8988T (cell line): ENCODE results near the gene IDI2.

Experiments used
- DNase-seq: peaks from one replicate; pipeline ENCODE4 v3.0.0; 2011

Gene IDI2

DNA sequence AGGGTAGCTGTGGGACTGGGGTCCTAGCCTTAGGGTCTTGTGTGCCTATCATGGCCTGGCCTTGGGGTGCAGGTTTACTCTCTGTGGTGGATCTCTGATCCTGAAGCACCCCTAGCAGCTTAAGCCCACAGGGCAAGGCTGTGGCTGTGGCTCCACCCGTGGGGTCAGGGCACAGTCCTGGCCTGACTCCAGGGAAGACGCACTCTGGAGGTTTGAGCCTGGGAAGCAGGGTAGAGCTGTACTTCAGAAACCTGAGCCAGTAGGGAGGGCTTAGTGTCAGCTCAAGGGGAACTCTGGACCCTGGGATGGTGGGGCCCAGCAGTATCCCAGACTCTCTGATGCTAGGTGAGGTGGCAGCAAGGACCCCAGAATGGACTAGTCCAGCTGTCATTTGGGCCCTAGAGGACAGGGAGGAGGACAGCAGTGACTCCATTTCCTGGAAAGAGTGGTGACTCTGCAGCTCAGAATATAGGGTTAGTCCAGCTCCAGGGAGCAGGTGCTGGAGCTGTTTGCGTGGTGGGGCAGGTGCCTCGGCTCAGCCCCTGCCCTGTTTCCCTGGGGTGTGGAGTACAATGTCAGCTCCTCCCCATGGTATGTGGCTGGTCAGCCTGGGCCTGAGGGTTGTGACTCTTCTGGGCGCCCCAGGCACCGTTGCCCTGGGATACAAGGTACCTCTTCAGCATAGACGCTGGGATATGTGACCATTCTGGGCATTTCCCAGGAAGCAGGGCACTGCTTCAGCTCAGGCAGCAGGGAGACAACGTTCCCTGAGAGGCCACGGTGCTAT lies 21.6 kb downstream of the IDI2 start:
- no peak for DNase-seq

DNA sequence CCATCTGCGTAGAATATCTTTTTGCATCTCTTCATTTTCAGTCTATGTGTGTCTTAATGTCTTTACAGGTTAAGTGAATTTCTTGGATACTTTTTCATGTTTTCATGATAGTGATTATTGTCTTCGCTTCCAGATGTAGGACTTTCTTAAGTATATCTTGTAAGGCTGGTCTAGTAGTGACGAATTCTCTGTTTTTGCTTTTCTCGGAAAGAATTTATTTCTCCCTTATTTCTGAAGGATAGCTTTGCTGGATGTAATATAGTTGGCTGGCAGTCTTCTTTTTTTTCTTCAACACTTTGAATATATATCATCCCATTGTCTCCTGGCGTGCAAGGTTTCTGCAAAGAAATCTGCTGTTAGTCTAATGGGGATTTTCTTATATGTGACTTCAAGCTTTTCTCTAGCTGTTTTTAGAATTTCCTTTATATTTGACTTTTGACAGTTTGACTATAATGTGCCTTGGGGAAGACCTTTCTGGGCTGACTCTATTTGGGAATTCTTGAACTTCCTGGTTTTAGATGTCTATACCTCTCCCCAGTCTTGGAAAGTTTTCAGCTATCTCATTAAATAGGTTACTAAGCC lies 23.1 kb downstream of the IDI2 start:
- DNase-seq, result no peak

DNA sequence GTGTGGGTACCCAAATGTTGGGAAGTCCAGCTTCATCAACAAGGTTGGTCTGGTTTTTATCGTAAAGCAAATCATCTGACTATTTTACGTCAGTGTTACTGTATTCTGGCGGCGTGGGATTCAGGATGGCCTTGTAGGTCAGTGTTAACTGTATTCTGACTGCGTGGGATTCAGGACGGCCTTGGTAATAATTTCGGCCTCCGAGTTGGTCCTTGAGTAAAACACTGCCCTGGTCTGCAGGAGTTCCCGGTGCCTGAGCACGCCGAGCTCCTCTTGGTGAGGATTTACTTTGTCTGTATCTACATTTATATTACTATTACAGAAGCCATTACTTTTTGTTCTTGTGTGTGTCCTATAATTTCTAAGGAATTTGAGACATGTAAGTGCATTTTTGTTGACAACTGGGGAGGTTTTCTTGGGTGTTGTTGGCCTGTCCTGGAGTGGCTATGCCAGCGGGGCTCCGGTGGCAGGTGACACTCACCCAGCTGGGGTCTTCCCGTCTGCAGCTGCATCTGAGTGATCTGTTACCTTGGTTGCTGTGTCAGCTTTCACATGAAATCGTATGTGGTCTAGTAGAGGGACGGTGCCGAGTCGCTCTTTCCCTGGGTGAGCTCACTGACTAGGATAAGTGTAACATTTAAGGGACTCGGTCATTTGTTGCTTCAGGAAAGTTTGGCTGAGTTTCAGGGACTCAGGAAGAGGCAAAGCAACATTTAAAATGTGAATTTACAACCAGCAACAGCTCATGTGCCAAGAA lies 28.2 kb downstream of the IDI2 start:
- no peak for DNase-seq

DNA sequence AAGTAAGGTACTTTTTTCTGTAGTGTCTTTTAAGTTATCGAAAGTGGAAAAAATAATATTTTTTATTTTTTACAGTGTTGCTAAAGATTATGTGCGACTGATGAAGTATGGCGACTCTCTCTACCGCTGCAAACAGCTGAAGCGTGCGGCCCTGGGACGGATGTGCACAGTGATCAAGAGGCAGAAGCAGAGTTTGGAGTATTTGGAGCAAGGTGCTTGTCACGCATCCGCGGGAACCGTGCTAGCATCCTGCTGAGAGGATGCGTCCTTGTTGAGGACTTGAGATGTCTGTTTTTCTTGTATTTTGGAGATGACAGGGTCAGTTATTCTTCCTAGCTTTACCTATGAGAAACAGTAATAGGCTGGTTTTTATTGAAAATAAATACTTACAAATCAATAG lies 29.6 kb downstream of the IDI2 start:
- DNase-seq, result no peak

DNA sequence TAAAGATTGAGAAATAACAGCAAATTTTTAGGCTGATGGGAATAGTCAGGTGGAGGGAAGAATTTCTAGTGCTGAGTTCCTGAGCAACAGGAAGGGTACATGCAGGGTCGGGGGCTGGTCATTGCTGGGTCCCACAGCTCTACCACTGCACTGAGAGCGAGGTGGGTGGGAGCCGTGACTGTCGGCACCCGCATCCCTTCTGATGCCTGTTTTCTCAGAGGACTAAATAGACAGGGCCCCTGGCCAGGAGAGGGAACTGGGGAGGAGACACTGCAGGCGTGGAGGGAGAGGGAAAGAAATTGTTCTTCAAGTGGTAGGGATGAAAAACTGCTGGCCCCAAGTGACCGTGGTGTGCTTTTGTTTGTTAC lies 30.1 kb downstream of the IDI2 start:
- DNase-seq, result no peak

DNA sequence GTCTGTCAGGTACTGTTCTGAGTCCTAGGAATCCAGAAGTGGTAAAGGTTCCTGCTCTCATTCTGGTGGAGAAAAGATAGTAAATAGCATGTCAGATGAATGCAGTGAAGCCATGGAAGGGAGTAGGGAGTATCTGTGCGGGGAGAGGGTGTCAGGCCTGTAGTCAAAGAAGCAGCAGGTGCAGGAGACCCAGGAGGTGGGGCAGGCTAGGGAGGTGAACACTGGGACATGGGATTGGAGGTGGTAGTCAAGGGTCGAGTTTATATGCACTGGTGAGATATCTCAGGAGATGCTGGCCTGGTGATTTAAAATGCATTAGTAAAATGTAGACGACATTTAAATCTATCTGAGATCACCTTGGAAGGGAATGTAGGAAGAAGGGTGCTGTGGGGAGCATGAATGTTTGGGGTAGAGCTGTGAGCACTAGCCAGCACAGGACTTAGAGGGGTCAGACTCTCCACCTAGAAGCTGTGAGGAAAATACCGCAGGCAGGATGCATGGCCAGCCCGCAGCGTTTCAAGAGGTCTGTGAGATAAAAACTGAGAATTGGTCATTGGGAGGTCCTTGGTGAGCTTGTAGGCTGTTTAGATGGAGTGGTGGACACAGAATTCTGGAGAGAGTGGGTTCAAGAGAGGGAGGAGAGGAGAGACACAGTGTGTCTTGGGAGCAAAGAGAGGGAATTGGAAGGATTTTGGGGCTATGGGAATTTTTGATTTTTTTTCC lies 30.7 kb downstream of the IDI2 start:
- no peak for DNase-seq

DNA sequence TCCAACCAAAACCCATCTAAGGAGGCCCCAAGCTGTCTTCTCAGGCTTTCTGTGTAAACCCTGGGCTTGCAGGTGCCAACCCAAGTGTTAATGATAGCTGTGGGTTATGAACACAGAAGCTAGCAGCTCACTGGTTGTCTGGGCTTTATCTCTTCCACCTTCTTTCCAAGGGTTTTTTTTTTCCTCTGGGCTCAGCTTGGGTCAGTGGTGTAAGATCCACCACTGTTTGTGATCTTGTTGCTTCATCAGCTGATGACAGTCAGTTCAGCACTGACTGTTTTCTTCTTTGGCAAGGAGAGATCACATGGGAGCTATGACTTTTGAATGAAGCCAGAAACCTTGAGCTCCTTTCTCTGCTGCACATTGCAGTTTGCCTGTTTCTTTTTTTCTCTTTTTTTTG lies 32.8 kb downstream of the IDI2 start:
- no peak for DNase-seq

DNA sequence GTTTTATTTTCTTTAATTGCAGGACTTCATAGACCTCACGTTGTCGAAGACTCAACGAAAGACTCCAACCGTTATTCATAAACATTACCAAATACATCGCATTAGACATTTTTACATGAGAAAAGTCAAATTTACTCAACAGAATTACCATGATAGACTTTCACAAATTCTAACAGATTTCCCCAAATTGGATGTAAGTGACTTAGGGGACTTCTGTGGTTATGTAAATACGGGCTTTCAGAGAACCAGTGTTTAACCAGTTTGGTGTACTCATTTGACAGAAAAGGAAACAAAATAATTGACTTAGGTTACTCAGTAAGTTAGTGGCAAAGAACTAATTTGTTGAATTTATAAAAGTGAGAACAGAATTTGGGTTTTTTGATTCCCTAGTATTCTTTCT lies 33.2 kb downstream of the IDI2 start:
- no peak for DNase-seq

DNA sequence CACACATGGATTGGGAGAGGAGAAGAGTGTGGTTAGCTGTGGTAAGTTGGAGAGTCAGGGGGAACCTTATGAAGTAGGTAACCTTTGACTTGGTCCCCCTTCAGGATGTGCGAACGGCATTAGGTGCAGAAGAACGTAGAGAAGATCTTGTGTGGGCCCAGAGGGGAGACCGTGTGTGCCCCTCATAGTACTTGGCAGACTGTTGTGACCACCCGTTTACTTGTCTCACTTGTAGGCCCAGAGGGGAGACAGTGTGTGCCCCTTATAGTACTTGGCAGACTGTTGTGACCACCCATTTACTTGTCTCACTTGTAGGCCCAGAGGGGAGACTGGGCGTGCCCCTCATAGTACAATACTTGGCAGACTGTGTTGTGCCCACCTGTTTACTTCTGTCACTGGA lies 34.9 kb downstream of the IDI2 start:
- no peak for DNase-seq

DNA sequence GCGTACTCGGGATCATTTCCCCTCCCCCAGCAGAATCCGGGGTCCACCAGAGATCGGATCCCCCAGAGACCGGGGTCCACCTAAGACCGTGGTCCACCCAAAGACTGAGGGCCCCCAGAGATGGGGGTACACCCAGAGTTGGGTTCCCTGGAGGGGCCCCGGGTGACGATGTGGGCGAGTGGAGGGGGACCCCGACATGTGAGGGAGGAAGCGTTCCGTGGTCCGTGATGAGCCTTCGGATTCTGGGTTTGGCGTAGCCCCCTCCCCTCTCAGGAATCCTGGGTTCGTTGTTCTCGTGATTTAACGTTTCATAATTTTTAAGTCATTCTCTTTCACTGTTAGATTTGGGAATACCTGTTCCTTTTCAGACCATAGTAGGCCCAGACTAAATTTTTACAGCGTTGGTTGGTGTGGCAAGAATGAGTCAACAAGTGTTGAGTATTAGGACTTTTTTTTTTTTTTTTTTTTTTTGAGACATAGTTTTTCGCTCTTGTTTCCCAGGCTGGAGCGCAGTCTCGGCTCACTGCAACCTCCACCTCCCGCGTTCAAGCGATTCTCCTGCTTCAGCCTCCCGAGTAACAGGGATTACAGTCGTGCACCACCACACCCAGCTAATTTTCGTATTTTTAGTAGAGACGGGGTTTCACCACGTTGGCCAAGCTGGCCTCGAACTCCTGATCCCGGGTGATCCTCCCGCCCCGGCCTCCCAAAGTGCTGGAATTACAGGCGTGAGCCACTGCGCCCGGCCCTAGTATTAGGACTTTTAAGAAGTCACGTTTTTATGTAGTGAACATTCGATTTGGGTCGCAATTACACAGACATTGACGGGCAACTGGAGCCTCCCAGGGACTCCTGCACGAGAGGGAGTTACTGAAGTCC lies 36.8 kb downstream of the IDI2 start:
- DNase-seq, result no peak

DNA sequence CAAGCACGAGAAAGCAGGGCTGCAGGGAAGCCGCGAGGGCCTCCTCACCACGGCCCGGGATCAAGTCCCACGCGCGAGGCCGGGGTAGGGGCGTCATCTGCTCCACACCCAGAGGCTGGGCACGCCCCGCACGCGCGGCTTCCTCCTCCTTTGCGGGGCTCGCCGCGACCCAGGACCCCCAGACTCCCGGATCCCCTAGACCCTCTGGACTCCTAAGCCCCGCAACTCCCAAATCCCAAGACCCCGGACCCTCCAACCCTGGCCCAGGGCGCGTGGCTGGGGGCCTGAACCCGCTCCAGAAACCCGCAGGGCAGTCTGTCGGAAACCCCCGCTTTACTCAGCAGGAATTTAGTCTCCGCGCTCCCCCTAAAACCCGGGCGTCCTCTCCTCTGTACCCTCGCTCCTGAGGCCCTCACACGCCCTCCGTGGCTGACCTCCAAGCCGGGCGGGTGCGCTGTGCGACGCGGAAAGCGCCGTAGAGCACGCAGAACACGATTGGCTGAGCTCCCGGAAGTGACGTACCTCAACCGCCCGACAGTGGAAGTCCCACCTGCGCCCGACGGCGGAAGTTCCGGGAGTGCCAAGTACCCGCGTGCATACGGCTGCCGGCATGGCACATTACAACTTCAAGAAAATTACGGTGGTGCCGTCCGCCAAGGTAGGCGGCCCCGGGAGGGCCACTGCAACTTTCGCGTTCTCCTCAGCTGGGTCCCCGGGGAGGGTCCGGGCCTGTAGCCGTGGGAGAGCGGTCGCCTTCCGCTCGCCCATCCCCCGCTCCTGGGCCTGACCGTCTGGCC lies 37.6 kb downstream of the IDI2 start, which contains the start of gene GTPBP4:
Gene GTPBP4 (plus strand): TSS at position 565 of the 797 bp plus-strand sequence. CDS start 46 bp downstream, at position 611.
- peak; percentile 83 for DNase-seq

DNA sequence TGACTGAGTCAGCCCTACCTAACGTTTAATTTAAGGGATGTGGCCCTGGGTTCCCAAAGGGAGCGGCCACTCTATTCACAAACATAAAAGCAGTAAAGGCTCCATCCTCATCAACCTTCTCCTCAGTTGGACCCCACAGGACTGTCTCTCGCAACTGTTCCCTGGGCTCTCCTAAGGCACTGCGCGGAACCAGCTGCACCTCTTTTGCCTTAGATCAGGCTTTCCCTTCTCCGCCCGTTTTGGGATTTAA lies 38.1 kb downstream of the IDI2 start:
- DNase-seq, result no peak

DNA sequence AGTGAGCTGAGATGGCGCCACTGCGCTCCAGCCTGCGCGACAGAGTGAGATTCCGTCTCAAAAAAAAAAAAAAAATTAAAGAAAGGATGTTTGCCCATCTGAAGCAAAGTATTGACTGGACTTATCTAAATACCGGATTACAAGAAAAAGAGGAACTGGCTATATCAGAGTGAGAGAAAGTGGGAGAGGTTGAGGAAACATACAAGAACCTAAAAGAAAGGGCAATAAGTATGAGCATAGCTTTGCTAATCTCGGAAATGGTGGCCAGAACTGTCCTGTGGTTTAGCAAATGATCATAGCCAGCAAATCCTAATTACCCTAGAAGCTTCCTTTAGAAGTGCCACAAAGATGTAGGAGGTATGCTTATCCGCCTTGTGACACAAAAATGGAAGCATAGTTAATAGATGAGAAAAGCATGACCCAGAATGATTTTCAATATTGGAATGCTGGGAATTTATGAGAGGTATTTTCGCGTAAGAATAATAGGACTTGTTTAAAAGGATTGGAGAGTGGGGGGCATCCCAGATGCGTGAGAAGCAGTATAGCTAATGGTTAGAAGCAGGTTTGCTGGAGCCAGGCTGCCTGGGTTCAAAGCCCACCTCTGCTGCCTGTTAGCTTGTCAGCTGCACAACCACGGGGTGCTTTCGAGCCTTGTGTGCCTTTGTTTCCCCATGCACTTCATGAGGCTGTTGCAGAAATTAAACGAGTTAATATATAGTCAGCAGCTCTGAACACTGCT lies 38.6 kb downstream of the IDI2 start:
- DNase-seq, result no peak

DNA sequence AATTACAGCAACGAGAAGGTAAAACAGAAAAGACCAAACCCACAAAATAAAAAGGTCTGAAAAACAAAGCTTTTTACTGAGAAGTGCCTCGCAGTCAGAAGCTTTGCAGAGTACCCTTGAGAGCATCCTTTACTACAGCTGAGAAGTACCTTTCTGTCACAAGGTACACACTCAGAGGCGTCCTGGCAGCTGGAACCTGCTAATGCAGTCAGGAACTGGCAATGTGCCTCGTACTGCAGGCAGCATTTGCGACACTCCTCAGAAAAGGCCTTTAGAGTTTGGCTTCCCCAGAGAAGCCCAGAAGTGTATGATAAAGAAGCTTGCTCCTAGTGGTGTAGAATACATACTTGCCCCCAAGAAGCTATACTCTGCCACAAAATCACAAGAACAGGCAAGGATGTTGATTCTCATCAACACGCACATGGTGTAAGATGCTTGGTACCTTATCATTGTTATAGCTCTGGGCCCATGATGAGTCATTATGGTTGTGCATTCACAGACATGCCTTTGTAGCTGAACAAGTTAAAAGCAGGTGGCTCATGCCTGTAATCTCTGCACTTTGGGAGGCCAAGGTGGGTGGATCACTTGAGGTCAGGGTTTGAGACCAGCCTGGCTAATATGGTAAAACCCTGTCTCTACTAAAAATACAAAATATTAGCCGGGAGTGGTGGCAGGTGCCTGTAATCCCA lies 39.4 kb downstream of the IDI2 start:
- no peak for DNase-seq

DNA sequence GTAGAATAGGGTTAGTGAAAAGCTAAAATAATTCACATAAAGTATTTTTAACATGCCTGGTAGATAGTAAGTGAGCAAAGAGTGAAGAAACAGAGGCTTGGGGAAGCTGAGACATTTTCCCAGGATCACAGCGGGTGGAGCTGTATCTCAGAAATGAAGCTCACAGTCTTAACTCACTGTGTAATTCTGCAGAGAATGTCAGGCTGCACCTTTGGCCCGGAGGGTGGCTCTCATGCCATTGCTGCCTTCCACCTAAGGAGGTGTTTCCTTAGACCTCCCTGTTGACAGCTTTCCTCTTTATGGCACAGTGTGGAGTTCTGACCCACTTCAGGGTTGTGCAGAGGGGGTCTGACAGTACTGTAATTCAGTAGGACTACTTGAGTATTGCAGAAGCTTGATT lies 40.3 kb downstream of the IDI2 start:
- DNase-seq, result no peak

DNA sequence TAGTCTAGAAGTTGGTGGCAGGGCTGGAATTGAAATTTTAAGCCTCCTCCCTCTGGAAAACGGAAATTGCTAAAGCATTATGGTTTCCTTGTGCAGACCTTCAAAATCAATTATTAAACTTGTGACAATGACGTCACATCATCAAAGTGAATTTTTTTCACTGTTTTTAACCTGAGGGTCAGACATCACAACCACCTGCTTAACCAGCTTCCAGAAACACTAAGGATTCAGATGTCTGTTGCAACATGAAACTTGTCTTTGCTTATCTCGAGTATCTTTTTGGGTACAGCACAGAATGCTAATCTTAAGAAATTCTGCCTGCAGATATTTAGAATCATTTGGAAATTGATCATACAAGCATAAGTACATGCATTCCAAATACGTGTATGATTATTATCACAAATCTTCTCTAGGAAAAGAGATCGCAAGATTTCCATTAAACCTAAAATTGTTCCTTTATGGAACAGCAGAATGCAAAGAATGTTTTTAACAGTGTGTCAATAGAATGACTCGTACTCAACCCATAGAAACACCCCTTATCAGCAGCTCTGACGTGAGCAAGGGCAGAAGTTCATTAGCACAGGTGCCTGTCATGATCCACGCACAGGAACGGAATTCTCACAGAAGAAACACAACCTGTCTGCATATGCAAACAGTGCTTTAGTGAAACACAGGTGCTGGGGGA lies 41.5 kb downstream of the IDI2 start:
- no peak for DNase-seq

DNA sequence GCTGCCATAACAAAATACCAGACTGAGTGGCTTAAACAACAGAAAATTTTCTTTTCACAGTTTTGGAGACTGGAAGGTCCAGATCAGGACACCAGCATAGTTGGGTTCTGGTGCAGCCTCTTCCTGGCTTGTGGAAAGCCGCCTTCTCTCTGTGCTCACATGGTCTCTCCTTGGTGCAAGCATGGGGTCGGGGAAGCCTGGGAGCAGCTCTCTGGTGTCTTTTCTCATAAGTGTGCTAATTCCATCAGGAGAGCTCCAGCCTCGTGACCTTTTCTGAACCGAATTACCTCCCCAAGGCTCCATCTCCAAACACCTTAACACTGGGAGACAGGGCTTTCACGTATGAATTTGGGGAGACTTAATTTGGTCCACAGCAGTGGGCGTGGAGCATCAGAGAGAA lies 42.3 kb downstream of the IDI2 start:
- no peak for DNase-seq

DNA sequence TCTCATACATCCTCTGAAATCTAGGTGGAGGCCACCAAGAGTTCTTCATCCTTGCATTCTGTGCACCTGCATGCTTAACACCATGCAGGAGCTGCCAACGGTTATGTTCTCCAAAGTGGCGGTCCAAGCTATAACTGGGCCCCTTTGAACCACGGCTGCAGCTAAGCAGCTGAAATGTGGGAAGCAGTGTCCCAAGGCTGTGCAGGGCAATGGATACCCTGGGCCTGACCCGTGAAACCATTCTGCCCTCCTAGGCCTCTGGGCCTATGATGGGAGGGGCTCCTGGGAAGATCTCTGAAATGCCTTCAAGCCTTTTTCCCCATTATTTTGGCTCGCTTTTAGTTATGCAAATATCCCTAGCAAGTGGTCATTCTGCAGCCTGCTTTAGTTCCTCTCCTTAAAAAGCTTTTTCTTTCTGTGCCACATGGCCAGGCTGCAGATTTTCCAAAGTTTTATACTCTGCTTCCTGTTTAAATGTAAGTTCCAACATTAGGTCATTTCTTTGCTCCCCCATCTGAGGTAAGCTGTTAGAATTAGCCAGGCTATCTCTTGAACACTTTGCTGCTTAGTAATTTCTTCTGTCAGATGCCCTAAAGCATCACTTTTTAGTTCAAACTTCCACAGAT lies 45.1 kb downstream of the IDI2 start:
- DNase-seq, result no peak

DNA sequence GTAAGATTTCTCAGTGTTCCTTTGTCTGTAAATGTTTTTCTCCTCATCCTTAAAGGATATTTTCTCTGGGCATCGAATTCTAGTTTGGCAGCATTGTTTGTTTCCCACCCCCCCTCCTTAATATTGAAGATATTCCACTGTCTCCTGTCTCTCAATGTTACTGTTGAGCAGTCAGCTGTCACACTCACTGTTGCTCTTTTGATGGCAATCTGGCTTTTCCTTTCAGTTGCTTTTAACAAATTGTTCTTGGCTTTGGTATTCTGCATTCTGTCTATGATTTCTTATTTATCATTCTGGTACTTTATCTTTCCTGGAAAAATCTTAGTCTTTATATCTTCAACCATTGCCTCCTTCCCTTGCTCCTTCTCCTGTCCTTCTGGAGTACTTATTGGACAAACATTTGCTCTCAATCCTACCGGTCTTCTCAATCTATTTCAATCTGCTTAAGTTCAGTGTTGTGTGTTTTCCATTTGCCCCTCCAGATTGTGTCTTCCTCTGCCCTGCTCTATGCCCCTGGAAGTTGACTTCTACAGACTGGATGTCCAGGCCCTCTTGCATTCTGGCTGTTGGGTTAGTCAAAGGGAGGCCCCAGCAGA lies 46.7 kb downstream of the IDI2 start:
- DNase-seq, result no peak
